ENCODE results near the gene GTPBP1. TPM values are rescaled to one million over a fixed set of nuclear protein-coding genes. Genes with fewer than 3 reads are reported as not detected.

The GTPBP1 gene
- total and polyA plus RNA-seq, 2 of the 13 experiments (the other 11 are each of a cell fraction or from before 2014, with no cell fraction given), result 22.3 to 27.0 TPM

GRCh38 chr22:38706101-38706900 lies 557 bp downstream of the GTPBP1 start (continued):
- no peak for TF ChIP-seq FIP1L1 (IDR thresholded peaks at IDR 0.05; ENCODE audit: borderline replicate concordance, insufficient read depth, low read depth, low read length)
- peak; percentile 37; the same call in 1 of the 2 replicates for TF ChIP-seq KAT7 (CRISPR knock-in tag; IDR thresholded peaks at IDR 0.05; ENCODE audit: borderline replicate concordance)
- TF ChIP-seq NFATC3 (CRISPR knock-in tag; IDR thresholded peaks at IDR 0.05), result no peak
- TF ChIP-seq ZMYM2 (CRISPR knock-in tag; IDR thresholded peaks at IDR 0.05), result no peak
- peak; percentile 22; the same call in 1 of the 2 replicates for TF ChIP-seq ZNF768 (CRISPR knock-in tag; IDR thresholded peaks at IDR 0.05)
- no peak for TF ChIP-seq JUNB (CRISPR knock-in tag; IDR thresholded peaks at IDR 0.05; ENCODE audit: borderline replicate concordance)
- TF ChIP-seq RBFOX2 (IDR thresholded peaks at IDR 0.05; ENCODE audit: low read depth, low read length), result peak; percentile 60
- TF ChIP-seq ZNF138 (CRISPR knock-in tag; IDR thresholded peaks at IDR 0.05; ENCODE audit: low read depth), result peak; percentile 24; the same call in 1 of the 2 replicates
- TF ChIP-seq ZFP82 (CRISPR knock-in tag; IDR thresholded peaks at IDR 0.05; ENCODE audit: borderline replicate concordance), result no peak
- TF ChIP-seq DRAP1 (CRISPR knock-in tag; IDR thresholded peaks at IDR 0.05), result no peak
- no peak for TF ChIP-seq FOXO1 (CRISPR knock-in tag; IDR thresholded peaks at IDR 0.05)
- TF ChIP-seq HMGA1 (CRISPR knock-in tag; conservative IDR thresholded peaks at IDR 0.05), result no peak
- no peak for TF ChIP-seq ZNF329 (CRISPR knock-in tag; IDR thresholded peaks at IDR 0.05; ENCODE audit: low read depth)
- TF ChIP-seq ATF7-NPFF (CRISPR knock-in tag; IDR thresholded peaks at IDR 0.05; ENCODE audit: low read depth), result 0 out of 2 replicates have a peak, but pooled peaks have one; percentile 26
- no peak for TF ChIP-seq HOMEZ (CRISPR knock-in tag; IDR thresholded peaks at IDR 0.05; ENCODE audit: low read depth)
- TF ChIP-seq ZFP36L2 (CRISPR knock-in tag; IDR thresholded peaks at IDR 0.05), result no peak
- no peak; the same call in 1 of the 2 replicates for TF ChIP-seq PBX3 (CRISPR knock-in tag; IDR thresholded peaks at IDR 0.05; ENCODE audit: borderline replicate concordance)
- no peak for TF ChIP-seq ZBTB49 (CRISPR knock-in tag; IDR thresholded peaks at IDR 0.05; ENCODE audit: borderline replicate concordance)
